NT2/D1 (cell line): ENCODE measurements around the gene FARP1.

Experiments used
- DNase-seq: peaks from one replicate; pipeline ENCODE4 v3.0.0-alpha.2; 2011; ENCODE audit warnings: low read depth, low spot score
- H3K27me3 ChIP-seq: 2 replicates; pipeline ENCODE4 v1.6.0; 2011; ENCODE audit warnings: mild to moderate bottlenecking; ENCODE audit not compliant: insufficient read length, insufficient read depth
- H3K36me3 ChIP-seq: 2 replicates; pipeline ENCODE4 v1.6.1; 2011; ENCODE audit warnings: mild to moderate bottlenecking, low read length, mixed read lengths; ENCODE audit not compliant: insufficient read depth, insufficient read length
- H3K4me1 ChIP-seq: 2 replicates; pipeline ENCODE4 v1.5.1; 2011; ENCODE audit not compliant: insufficient read depth, insufficient read length
- H3K4me3 ChIP-seq: 2 replicates; pipeline ENCODE4 v1.5.1; 2011; ENCODE audit warnings: low read depth; ENCODE audit not compliant: insufficient read length
- H3K9ac ChIP-seq: 2 replicates; pipeline ENCODE4 v1.6.0; 2011; ENCODE audit warnings: low read depth; ENCODE audit not compliant: insufficient read length
- H3K9me3 ChIP-seq: 2 replicates; pipeline ENCODE4 v1.5.1; 2011; ENCODE audit warnings: mild to moderate bottlenecking, low read length; ENCODE audit not compliant: insufficient read depth
- SUZ12 ChIP-seq: IDR thresholded peaks from 2 replicates; pipeline ENCODE4 v1.6.1; 2011; ENCODE audit not compliant: insufficient read length, insufficient read depth; ENCODE audit errors: extremely low read depth
- YY1 ChIP-seq: IDR thresholded peaks from 2 replicates; pipeline ENCODE4 v1.6.1; 2011; ENCODE audit not compliant: insufficient read length, insufficient read depth
- ZNF274 ChIP-seq: IDR thresholded peaks from 2 replicates; pipeline ENCODE4 v1.6.1; 2011; ENCODE audit warnings: mild to moderate bottlenecking, low read depth, low read length

Gene FARP1

GRCh38 chr13:98447130-98447529 lies 304.2 kb downstream of the FARP1 start:
- peaks cover 53% of the 10 kb centered on the region for H3K36me3 ChIP-seq
- peaks cover 14% of the 10 kb centered on the region for H3K4me1 ChIP-seq
- H3K9me3 ChIP-seq: no peaks in the 10 kb centered on the region
- H3K4me3 ChIP-seq: no peak overlapping the region
- no peaks in the 10 kb centered on the region for H3K27me3 ChIP-seq
- H3K9ac ChIP-seq: no peak overlapping the region
- no peak for DNase-seq
- TF ChIP-seq SUZ12 (no peak), YY1 (no peak), ZNF274 (no peak)

GRCh38 chr13:98447881-98448641 lies 305.2 kb downstream of the FARP1 start:
- Histone ChIP-seq H3K4me1 (peaks cover 13% of the 10 kb centered on the region), H3K4me3 (no peak overlapping the region), H3K9me3 (no peaks in the 10 kb centered on the region), H3K27me3 (no peaks in the 10 kb centered on the region), H3K9ac (no peak overlapping the region), H3K36me3 (peaks cover 58% of the 10 kb centered on the region)
- DNase-seq: peak; percentile 43
- TF ChIP-seq SUZ12: no peak
- no peak for TF ChIP-seq YY1
- no peak for TF ChIP-seq ZNF274

DNA sequence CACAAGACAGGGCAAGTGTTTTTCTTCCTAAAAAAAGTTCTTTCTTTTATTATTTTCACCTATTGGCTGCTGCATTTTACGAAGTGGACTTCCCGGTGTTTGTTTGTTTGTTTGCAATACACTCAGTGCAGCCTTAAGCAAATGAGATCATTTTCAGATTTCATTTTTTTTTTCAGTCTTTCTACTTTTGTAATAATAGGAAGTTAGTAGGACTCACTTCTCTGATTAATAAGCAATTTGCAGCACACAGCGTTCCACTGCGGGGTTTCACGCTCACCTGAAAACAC lies 305.7 kb downstream of the FARP1 start:
- H3K4me3 ChIP-seq: no peak overlapping the region
- H3K27me3 ChIP-seq: no peaks in the 10 kb centered on the region
- H3K36me3 ChIP-seq: peaks cover 60% of the 10 kb centered on the region
- DNase-seq: no peak
- no peaks in the 10 kb centered on the region for H3K9me3 ChIP-seq
- TF ChIP-seq YY1 (no peak), ZNF274 (no peak)
- no peak overlapping the region for H3K9ac ChIP-seq
- H3K4me1 ChIP-seq: peaks cover 12% of the 10 kb centered on the region

DNA sequence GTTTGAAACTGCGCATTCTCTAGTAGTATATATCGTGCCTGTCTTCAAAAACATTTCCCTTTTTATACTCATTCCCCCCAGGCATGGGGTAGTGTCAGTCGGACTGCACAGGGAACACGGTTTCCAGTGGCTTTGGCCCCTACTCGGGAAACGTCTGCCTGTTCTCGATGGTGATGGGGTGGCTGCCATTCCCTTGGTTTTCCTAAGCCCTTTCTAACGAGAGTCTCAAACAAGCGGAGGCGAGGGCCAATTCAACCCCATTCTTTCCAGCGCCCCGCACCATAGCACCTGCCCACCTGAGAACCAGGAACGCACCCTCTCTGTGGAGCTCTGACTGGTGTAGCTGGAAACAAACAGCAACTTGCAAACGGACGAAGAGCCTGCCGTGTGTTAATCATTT lies 306.4 kb downstream of the FARP1 start:
- H3K4me1 ChIP-seq: peaks cover 12% of the 10 kb centered on the region
- no peak overlapping the region for H3K4me3 ChIP-seq
- no peaks in the 10 kb centered on the region for H3K27me3 ChIP-seq
- H3K9me3 ChIP-seq: no peaks in the 10 kb centered on the region
- no peak for TF ChIP-seq YY1
- TF ChIP-seq SUZ12: no peak
- no peak for TF ChIP-seq ZNF274
- no peak overlapping the region for H3K9ac ChIP-seq
- peaks cover 61% of the 10 kb centered on the region for H3K36me3 ChIP-seq
- no peak for DNase-seq

DNA sequence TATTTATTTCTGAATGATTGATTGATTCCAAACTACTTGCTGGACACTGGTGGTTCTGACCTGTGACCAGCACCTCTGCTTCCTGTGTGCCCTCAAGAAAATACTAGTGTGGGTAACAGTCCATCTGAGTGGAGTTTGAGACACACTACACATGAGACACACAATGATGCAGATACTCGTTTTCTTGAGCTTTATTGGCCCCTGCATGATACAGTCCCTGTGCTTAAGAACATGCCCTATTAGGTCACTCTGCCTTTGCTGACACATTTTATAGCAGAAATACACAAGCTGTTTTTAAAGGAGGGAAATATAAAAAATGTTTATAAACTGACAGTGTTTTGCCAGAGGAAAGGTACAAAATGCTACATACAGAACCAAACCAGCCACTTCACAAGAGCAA lies 307.1 kb downstream of the FARP1 start:
- DNase-seq: no peak
- TF ChIP-seq SUZ12: no peak
- no peak for TF ChIP-seq YY1
- no peak for TF ChIP-seq ZNF274
- Histone ChIP-seq H3K4me3 (no peak overlapping the region), H3K4me1 (peaks cover 12% of the 10 kb centered on the region), H3K9me3 (no peaks in the 10 kb centered on the region), H3K9ac (no peak overlapping the region), H3K36me3 (peaks cover 64% of the 10 kb centered on the region), H3K27me3 (no peaks in the 10 kb centered on the region)

- TF ChIP-seq SUZ12 (no peak), ZNF274 (no peak), YY1 (no peak)
- no peak for DNase-seq
- Histone ChIP-seq H3K4me1 (peaks cover 10% of the 10 kb centered on the region), H3K9me3 (no peaks in the 10 kb centered on the region), H3K27me3 (no peaks in the 10 kb centered on the region), H3K9ac (no peak overlapping the region), H3K4me3 (no peak overlapping the region), H3K36me3 (peaks cover 70% of the 10 kb centered on the region)
These were observed 307.7 kb downstream of the FARP1 start for GRCh38 chr13:98450539-98451111.

DNA sequence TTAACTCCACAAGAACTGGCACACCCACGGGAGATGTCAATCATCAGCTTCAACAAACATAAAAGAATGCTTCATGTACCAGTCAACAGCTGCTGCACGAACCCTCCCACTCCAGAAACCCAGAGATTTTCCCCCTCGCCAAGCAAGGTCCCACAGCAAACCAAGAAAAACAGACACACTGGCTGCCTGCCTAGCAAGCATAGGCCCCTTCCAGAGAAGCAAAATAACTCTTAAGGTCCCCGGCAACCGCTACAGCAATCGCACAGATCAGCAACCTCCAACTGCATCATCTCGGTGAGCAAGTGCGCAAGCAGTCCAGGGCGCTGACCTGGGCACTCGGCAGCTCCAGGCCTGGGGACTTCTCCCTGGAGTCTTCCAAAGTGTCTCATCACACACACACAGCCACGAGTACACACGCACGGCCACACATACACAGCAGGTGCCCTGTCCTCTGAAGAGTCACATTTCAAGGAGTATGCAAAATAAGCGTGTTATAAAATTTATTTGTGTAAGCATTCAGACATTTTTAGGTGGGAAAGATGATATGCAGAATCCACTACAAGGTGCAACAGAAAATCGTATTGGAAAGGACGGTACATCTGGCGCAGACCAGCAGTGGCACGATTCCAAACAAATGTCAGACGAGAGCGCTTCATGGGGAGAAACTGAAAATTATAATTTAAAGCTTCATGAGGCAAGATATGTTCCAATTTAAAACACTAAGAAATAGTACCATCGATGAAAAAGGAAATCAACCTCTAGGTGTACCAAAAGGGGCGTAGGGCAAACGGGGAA lies 309.0 kb downstream of the FARP1 start:
- no peak overlapping the region for H3K4me3 ChIP-seq
- H3K9ac ChIP-seq: no peak overlapping the region
- no peaks in the 10 kb centered on the region for H3K27me3 ChIP-seq
- H3K9me3 ChIP-seq: no peaks in the 10 kb centered on the region
- no peak for DNase-seq
- TF ChIP-seq ZNF274: no peak
- no peak for TF ChIP-seq SUZ12
- TF ChIP-seq YY1: no peak
- peaks cover 77% of the 10 kb centered on the region for H3K36me3 ChIP-seq
- H3K4me1 ChIP-seq: peaks cover 7% of the 10 kb centered on the region
